GM12878 (cell line): ENCODE results near the gene HOXB2. TPM values are rescaled to one million over a fixed set of nuclear protein-coding genes. Genes with fewer than 3 reads are reported as not detected.

Experiments
- ATAC-seq: fragments of 200-7000 bp; cut with Tn5 transposase; 3 replicates; pipeline ENCODE4 v1.9.1; 2020; ENCODE audit warnings: mild to moderate bottlenecking, moderate library complexity
- BruUV-seq: library from RNA; stranded (reverse); fragments of 400-500 nt; replicated peaks from 2 replicates; lab custom pipeline; 2021; lab: Mats Ljungman, UMichigan
- CTCF ChIA-PET: fragments of 300-600 bp; sonication (Branson Sonifier 250); formaldehyde crosslinking; extraction: SDS; loops from one replicate; lab custom pipeline; 2021; ENCODE audit warnings: inconsistent platforms; lab: Yijun Ruan, JAX
- POLR2A ChIA-PET: fragments of 350-600 bp; formaldehyde crosslinking; extraction: SDS; loops from one replicate; lab custom pipeline; 2021; ENCODE audit warnings: inconsistent platforms; lab: Charles Lee
- RAD21 ChIA-PET: fragments of 300-600 bp; sonication (Branson Sonifier 250); formaldehyde crosslinking; loops from one replicate; lab custom pipeline; 2023; ENCODE audit warnings: antibody characterized with exemption; ENCODE audit not compliant: unreplicated experiment; lab: Charles Lee
- SMC1A ChIA-PET: fragments of 300-600 bp; sonication (Branson Sonifier 250); formaldehyde crosslinking; loops from one replicate; lab custom pipeline; 2023; ENCODE audit not compliant: unreplicated experiment, uncharacterized antibody; lab: Charles Lee
- DNase-seq: peaks from one replicate; pipeline ENCODE4 v3.0.0-alpha.2; 2011; ENCODE audit warnings: low read depth, low spot score
- FAIRE-seq: peaks from 3 replicates; lab custom pipeline; 2011; peaks lifted over from hg19 to GRCh38; lab: Jason Lieb, UNC
- H2AFZ ChIP-seq: 2 replicates; pipeline ENCODE4 v1.6.0; 2011; ENCODE audit warnings: low read depth, low read length, control low read depth; ENCODE audit not compliant: control insufficient read depth
- H3K27ac ChIP-seq: 2 replicates; pipeline ENCODE4 v1.5.1; 2011; ENCODE audit warnings: control low read depth; ENCODE audit not compliant: control insufficient read depth, insufficient read depth
- H3K27me3 ChIP-seq, 2 experiments: replicated peaks in 1 of 2; 2 replicates each; pipeline versions ENCODE4 v1.6.0 to v1.6.1; 2011; ENCODE audit warnings: low read length in 1 of 2; ENCODE audit not compliant: control insufficient read depth in 2 of 2, insufficient read depth in 2 of 2
- H3K36me3 ChIP-seq, 2 experiments: 2 replicates each; pipeline ENCODE4 v1.5.1; 2011; ENCODE audit warnings: low read length in 1 of 2; ENCODE audit not compliant: control insufficient read depth in 2 of 2, insufficient read depth in 2 of 2
- H3K4me1 ChIP-seq: 2 replicates; pipeline ENCODE4 v1.6.1; 2011; ENCODE audit warnings: mild to moderate bottlenecking, low read length, moderate library complexity, mixed read lengths; ENCODE audit not compliant: control insufficient read depth, insufficient read depth
- H3K4me2 ChIP-seq: 2 replicates; pipeline ENCODE4 v1.6.0; 2011; ENCODE audit warnings: control low read depth; ENCODE audit not compliant: control insufficient read depth, insufficient read depth
- H3K4me3 ChIP-seq: fragments of 200-600 bp; sonication (generic); 2 replicates; pipeline ENCODE4 v1.5.1; 2016
- H3K79me2 ChIP-seq: 2 replicates; pipeline ENCODE4 v1.6.0; 2011; ENCODE audit warnings: low read length; ENCODE audit not compliant: control insufficient read depth, insufficient read depth
- H3K9ac ChIP-seq: 2 replicates; pipeline ENCODE4 v1.8.0; 2011; ENCODE audit warnings: low read length, control low read depth, mixed read lengths; ENCODE audit not compliant: control insufficient read depth, insufficient read depth
- H3K9me3 ChIP-seq: replicated peaks from 3 replicates; pipeline ENCODE4 v1.5.1; 2011; ENCODE audit warnings: mild to moderate bottlenecking, low read length; ENCODE audit not compliant: control insufficient read depth, insufficient read depth
- H4K20me1 ChIP-seq: 2 replicates; pipeline ENCODE4 v1.6.0; 2011; ENCODE audit not compliant: control insufficient read depth, insufficient read depth
- ASH2L ChIP-seq: fragments of 300-600, 200-600 bp; sonication (generic); IDR thresholded peaks from 2 replicates; pipeline ENCODE4 v1.6.1; 2017; ENCODE audit warnings: low read depth, mild to moderate bottlenecking, borderline replicate concordance
- CBFB ChIP-seq: IDR thresholded peaks from 2 replicates; pipeline ENCODE4 v1.6.1; 2016; ENCODE audit warnings: antibody characterized with exemption, low read depth
- CBX3 ChIP-seq: fragments of 200-600 bp; sonication (generic); IDR thresholded peaks from 2 replicates; pipeline ENCODE4 v1.6.1; 2016; ENCODE audit warnings: low read depth, borderline replicate concordance
- DPF2 ChIP-seq: fragments of 450-650 bp; IDR thresholded peaks from 2 replicates; pipeline ENCODE4 v1.6.1; 2017; ENCODE audit warnings: mild to moderate bottlenecking
- EGR1 ChIP-seq, 2 experiments: IDR thresholded peaks; 1 replicate in 1 of 2; 2 replicates in 1 of 2; pipeline ENCODE4 v1.6.1; 2011 to 2012; ENCODE audit warnings: low read depth in 2 of 2, low read length in 2 of 2, borderline replicate concordance in 1 of 2, mild to moderate bottlenecking in 1 of 2, moderate library complexity in 1 of 2
- ESRRA ChIP-seq: IDR thresholded peaks from 2 replicates; pipeline ENCODE4 v1.6.1; 2012; ENCODE audit warnings: mild to moderate bottlenecking, low read length, improper control_type of control experiment
- GATAD2B ChIP-seq: fragments of 450-650 bp; conservative IDR thresholded peaks from 2 replicates; pipeline ENCODE4 v1.6.1; 2017; ENCODE audit warnings: low read depth, mild to moderate bottlenecking, moderate library complexity
- HDAC6 ChIP-seq: fragments of 200-600 bp; sonication (generic); IDR thresholded peaks from one replicate; pipeline ENCODE4 v1.8.0; 2017; ENCODE audit warnings: antibody characterized with exemption; ENCODE audit not compliant: unreplicated experiment
- IRF3 ChIP-seq: fragments of 450-650 bp; IDR thresholded peaks from 2 replicates; pipeline ENCODE4 v1.6.1; 2014; ENCODE audit warnings: mild to moderate bottlenecking
- RAD51 ChIP-seq: fragments of 450-650 bp; IDR thresholded peaks from 2 replicates; pipeline ENCODE4 v1.6.1; 2016; ENCODE audit warnings: moderate library complexity, mild to moderate bottlenecking, inconsistent platforms
- RBBP5 ChIP-seq: fragments of 200-600 bp; sonication (generic); conservative IDR thresholded peaks from 2 replicates; pipeline ENCODE4 v1.6.1; 2016
- RUNX3 ChIP-seq: IDR thresholded peaks from 2 replicates; pipeline ENCODE4 v1.6.1; 2012; ENCODE audit warnings: low read length, inconsistent platforms
- TCF12 ChIP-seq: IDR thresholded peaks from 2 replicates; pipeline ENCODE4 v1.6.1; 2011; ENCODE audit warnings: low read depth, mild to moderate bottlenecking, low read length
- USF1 ChIP-seq: IDR thresholded peaks from 2 replicates; pipeline ENCODE4 v1.6.1; 2011; ENCODE audit warnings: borderline replicate concordance, low read depth, mild to moderate bottlenecking, moderate library complexity, mixed read lengths, low read length; ENCODE audit not compliant: insufficient read depth; ENCODE audit errors: extremely low read length
- ZNF384 ChIP-seq: IDR thresholded peaks from 2 replicates; pipeline ENCODE4 v1.6.1; 2012; ENCODE audit warnings: low read depth, mild to moderate bottlenecking, low read length, improper control_type of control experiment, borderline replicate concordance
- WGBS: methylation state at CpG from one replicate; pipeline ENCODE4 v1.1.6; 2016; ENCODE audit warnings: low lambda C conversion rate; ENCODE audit not compliant: insufficient replicate concordance, insufficient coverage; ENCODE audit errors: missing lambda C conversion rate; 5-methylcytosine and 5-hydroxymethylcytosine counted together
- in situ Hi-C: fragments of 300-500 bp; cut with MboI; formaldehyde crosslinking; loops from 9 replicates; pipeline ENCODE4 v1.14.3; 2018; ENCODE audit warnings: mixed read lengths
- intact Hi-C: fragments of 100-400 bp; cut with micrococcal nuclease; formaldehyde crosslinking; loops from one replicate; pipeline ENCODE4 v1.14.2; 2022; ENCODE audit not compliant: unreplicated experiment
- polyA plus RNA-seq, 11 experiments: library from polyadenylated mRNA; depleted of rRNA in 4 of 11; unstranded in 6 of 11; stranded (reverse) in 5 of 11; fragments of >200 nt; fragmentation: Nextera tagmentation in 4 of 11; fragmentation: Illumina TruSeq in 1 of 11; extraction: Ambion mirVana in 4 of 11; extraction: Trizol in 1 of 11; gene quantifications; 1 replicate in 1 of 11; 2 replicates in 10 of 11; pipeline versions ENCODE4 v1.2.1 to v1.2.3, GENCODE V29; 2011 to 2016; ENCODE audit warnings: inconsistent platforms in 2 of 11, missing spikeins in 2 of 11, low read depth in 1 of 11
- total RNA-seq, 4 experiments: library from RNA; depleted of rRNA in 3 of 4; stranded (reverse); fragments of >200 nt in 3 of 4; fragmentation: Illumina TruSeq in 1 of 4; extraction: Trizol in 1 of 4; gene quantifications; 2 replicates each; pipeline versions ENCODE4 v1.2.1 to v1.2.3, GENCODE V29; 2013 to 2021

The HOXB2 gene
- total and polyA plus RNA-seq, 10 of the 15 experiments (the other 5 are each of a cell fraction or from before 2014, with no cell fraction given): 0.16 to 8.8 (median 2.3) TPM

- Histone ChIP-seq H3K9ac (no peak overlapping the region), H4K20me1 (no peaks in the 10 kb centered on the region), H3K4me3 (no peak overlapping the region), H3K27me3 (peaks cover 0 to 8% of the 10 kb centered on the region in 2 experiments; a peak in 3 of 4 replicates), H3K79me2 (no peaks in the 10 kb centered on the region), H3K36me3 (no peaks in the 10 kb centered on the region), H3K9me3 (no peaks in the 10 kb centered on the region), H2AFZ (no peak overlapping the region), H3K27ac (no peak overlapping the region), H3K4me1 (no peaks in the 10 kb centered on the region), H3K4me2 (no peak overlapping the region)
- no peak for FAIRE-seq
- no peak for DNase-seq
- no peak for ATAC-seq
- ChIA-PET SMC1A (interaction anchor here (0.6 to 3.0 kb wide), 11 partner anchors 10 to 517 kb away, joined by 3 to 23 read pairs (median 4); no protein-coding TSS in a partner anchor), POLR2A (interaction anchor here (0.6 kb wide), 3 partner anchors 502 to 752 kb away, joined by 3 to 6 read pairs (median 3); no protein-coding TSS in a partner anchor), CTCF (interaction anchor here (0.7 to 3.3 kb wide), 12 partner anchors 12 to 540 kb away, joined by 3 to 22 read pairs (median 4); no protein-coding TSS in a partner anchor), RAD21 (interaction anchor here (0.9 to 2.6 kb wide), 10 partner anchors 24 to 509 kb away, joined by 3 to 13 read pairs (median 6); no protein-coding TSS in a partner anchor)
- BruUV-seq: no TSS peak
- in situ Hi-C loops: no loop called here
- intact Hi-C loops: no loop called here
- TF ChIP-seq USF1: no peak
- no peak for TF ChIP-seq RBBP5
- TF ChIP-seq ASH2L: no peak
- no peak for TF ChIP-seq DPF2
- TF ChIP-seq CBX3: no peak
- TF ChIP-seq ESRRA: no peak
- no peak for TF ChIP-seq RUNX3
- TF ChIP-seq CBFB: no peak
- TF ChIP-seq ZNF384: no peak
- no peak for TF ChIP-seq HDAC6
- no peak for TF ChIP-seq TCF12
- TF ChIP-seq GATAD2B: no peak
- TF ChIP-seq RAD51: no peak
- TF ChIP-seq EGR1 (IDR thresholded peaks at IDR 0.05; ENCODE audit: borderline replicate concordance in 1 of 2, low read depth in 2 of 2, low read length in 2 of 2): no peak
- no peak for TF ChIP-seq IRF3
- 32% methylated on average over 10 of the region's 10 CpGs for WGBS
Observed at GRCh38 chr17:48589060-48589830, 44.3 kb upstream of the HOXB2 start.
